K562 (cell line): ENCODE results near the gene SLC30A3. TPM values are rescaled to one million over a fixed set of nuclear protein-coding genes. Genes with fewer than 3 reads are reported as not detected.

Experiments
- ARNT ChIP-seq, 2 experiments: fragments of 450-650 bp; IDR thresholded peaks; 2 replicates each; pipeline ENCODE4 v1.6.1; 2016; ENCODE audit warnings: mild to moderate bottlenecking in 1 of 2
- ATF1 ChIP-seq, 2 experiments: fragments of 450-650 bp in 1 of 2; IDR thresholded peaks; 2 replicates each; pipeline ENCODE4 v1.6.1; 2016; ENCODE audit warnings: missing compliant biosample characterization in 1 of 2, missing genetic modification characterization in 1 of 2
- ATF3 ChIP-seq, 2 experiments: fragments of 450-650 bp in 1 of 2; sonication (generic) in 1 of 2; formaldehyde crosslinking in 1 of 2; IDR thresholded peaks in 1 of 2; conservative IDR thresholded peaks in 1 of 2; 2 replicates each; pipeline versions ENCODE4 v1.6.1 to v1.8.1; 2016 to 2023; ENCODE audit warnings: mild to moderate bottlenecking in 2 of 2, moderate library complexity in 2 of 2, inconsistent platforms in 1 of 2, missing genetic modification reagents in 1 of 2
- ATF7 ChIP-seq: fragments of 450-650 bp; IDR thresholded peaks from 2 replicates; pipeline ENCODE4 v1.7.1; 2014; ENCODE audit warnings: mild to moderate bottlenecking, moderate library complexity
- ELK3 ChIP-seq: fragments of 450-650 bp; formaldehyde crosslinking; IDR thresholded peaks from 2 replicates; pipeline ENCODE4 v1.4.0; 2020; ENCODE audit warnings: mild to moderate bottlenecking
- FOXK2 ChIP-seq, 2 experiments: fragments of 450-650 bp; IDR thresholded peaks in 1 of 2; conservative IDR thresholded peaks in 1 of 2; 2 replicates each; pipeline ENCODE4 v1.6.1; 2016; ENCODE audit warnings: low read depth in 2 of 2, mild to moderate bottlenecking in 1 of 2
- GABPB2 ChIP-seq: fragments of 250-450 bp; sonication (Bioruptor Pico); conservative IDR thresholded peaks from 2 replicates; pipeline ENCODE4 v1.5.1; 2021; ENCODE audit warnings: mild to moderate bottlenecking
- HIVEP1 ChIP-seq: fragments of 250-450 bp; sonication (Bioruptor Pico); IDR thresholded peaks from 2 replicates; pipeline ENCODE4 v1.4.0; 2020; ENCODE audit warnings: mild to moderate bottlenecking
- MED1 ChIP-seq: sonication (generic); formaldehyde crosslinking; IDR thresholded peaks from 2 replicates; pipeline ENCODE4 v1.8.1; 2023; ENCODE audit warnings: missing genetic modification reagents, borderline replicate concordance
- NFE2L1 ChIP-seq: fragments of 450-650 bp; IDR thresholded peaks from 2 replicates; pipeline ENCODE4 v1.6.1; 2016; ENCODE audit warnings: missing genetic modification characterization, low read depth, mild to moderate bottlenecking, missing compliant biosample characterization, moderate library complexity, borderline replicate concordance
- PATZ1 ChIP-seq: fragments of 250-450 bp; sonication (Bioruptor Pico); IDR thresholded peaks from 2 replicates; pipeline ENCODE4 v1.5.0; 2020; ENCODE audit warnings: mild to moderate bottlenecking, borderline replicate concordance
- PCBP1 ChIP-seq: fragments of 200-400 bp; formaldehyde crosslinking; IDR thresholded peaks from 2 replicates; pipeline ENCODE4 v1.6.1; 2018; ENCODE audit warnings: mild to moderate bottlenecking, low read depth, low read length; ENCODE audit not compliant: poor library complexity, severe bottlenecking
- PRPF4 ChIP-seq: fragments of 200-400 bp; formaldehyde crosslinking; IDR thresholded peaks from one replicate; pipeline ENCODE4 v1.6.1; 2017; ENCODE audit warnings: low read length, low read depth, mild to moderate bottlenecking; ENCODE audit not compliant: insufficient read depth, poor library complexity, severe bottlenecking
- PURB ChIP-seq: sonication (generic); formaldehyde crosslinking; IDR thresholded peaks from 2 replicates; pipeline ENCODE4 v1.9.0; 2021; ENCODE audit warnings: low read depth, mild to moderate bottlenecking, missing genetic modification reagents
- RCOR1 ChIP-seq, 2 experiments: IDR thresholded peaks; 2 replicates each; pipeline ENCODE4 v1.6.1; 2012; ENCODE audit warnings: low read depth in 2 of 2, low read length in 2 of 2, borderline replicate concordance in 1 of 2, improper control_type of control experiment in 1 of 2
- SMC3 ChIP-seq: conservative IDR thresholded peaks from 2 replicates; pipeline ENCODE4 v1.6.1; 2011; ENCODE audit warnings: low read depth, low read length, improper control_type of control experiment; ENCODE audit not compliant: insufficient read depth
- SP2 ChIP-seq: IDR thresholded peaks from 2 replicates; pipeline ENCODE4 v1.6.1; 2011; ENCODE audit warnings: mild to moderate bottlenecking, low read depth, low read length, moderate library complexity; ENCODE audit not compliant: poor library complexity, severe bottlenecking; ENCODE audit errors: extremely low read depth
- SRSF7 ChIP-seq: fragments of 200-400 bp; formaldehyde crosslinking; optimal IDR thresholded peaks from 2 replicates; pipeline ENCODE3; 2017; ENCODE audit warnings: mild to moderate bottlenecking, low read depth, low read length
- TCF7 ChIP-seq: sonication (generic); IDR thresholded peaks from 2 replicates; pipeline ENCODE4 v1.6.1; 2016; ENCODE audit warnings: antibody characterized with exemption, borderline replicate concordance
- TSC22D4 ChIP-seq: fragments of 450-650 bp; IDR thresholded peaks from 2 replicates; pipeline ENCODE4 v1.6.1; 2016; ENCODE audit warnings: missing genetic modification characterization, missing biosample characterization, control low read depth
- ZC3H11A ChIP-seq: IDR thresholded peaks from 2 replicates; pipeline ENCODE4 v1.6.1; 2012; ENCODE audit warnings: low read depth, low read length, improper control_type of control experiment
- polyA plus RNA-seq, 8 experiments: library from polyadenylated mRNA; depleted of rRNA in 4 of 8; stranded (reverse) in 5 of 8; unstranded in 3 of 8; fragments of >200 nt; fragmentation: Nextera tagmentation in 2 of 8; fragmentation: Illumina TruSeq in 1 of 8; extraction: Ambion mirVana in 2 of 8; extraction: Trizol in 1 of 8; gene quantifications; 2 replicates each; pipeline versions ENCODE4 v1.2.1 to v1.2.3, GENCODE V29; 2011 to 2014; ENCODE audit warnings: inconsistent platforms in 1 of 8, missing spikeins in 1 of 8
- total RNA-seq, 7 experiments: library from RNA; depleted of rRNA in 6 of 7; stranded (reverse); fragments of >200 nt in 6 of 7; fragmentation: Illumina TruSeq in 2 of 7; extraction: Trizol in 2 of 7; gene quantifications; 2 replicates each; pipeline versions ENCODE4 v1.2.1 to v1.2.3, GENCODE V29; 2011 to 2021; ENCODE audit warnings: low replicate concordance in 1 of 7

Gene SLC30A3
- total and polyA plus RNA-seq, 9 of the 15 experiments (the other 6 are each of a cell fraction or from before 2014, with no cell fraction given): 0.03 to 2.7 (median 0.89) TPM; not detected in 1

DNA sequence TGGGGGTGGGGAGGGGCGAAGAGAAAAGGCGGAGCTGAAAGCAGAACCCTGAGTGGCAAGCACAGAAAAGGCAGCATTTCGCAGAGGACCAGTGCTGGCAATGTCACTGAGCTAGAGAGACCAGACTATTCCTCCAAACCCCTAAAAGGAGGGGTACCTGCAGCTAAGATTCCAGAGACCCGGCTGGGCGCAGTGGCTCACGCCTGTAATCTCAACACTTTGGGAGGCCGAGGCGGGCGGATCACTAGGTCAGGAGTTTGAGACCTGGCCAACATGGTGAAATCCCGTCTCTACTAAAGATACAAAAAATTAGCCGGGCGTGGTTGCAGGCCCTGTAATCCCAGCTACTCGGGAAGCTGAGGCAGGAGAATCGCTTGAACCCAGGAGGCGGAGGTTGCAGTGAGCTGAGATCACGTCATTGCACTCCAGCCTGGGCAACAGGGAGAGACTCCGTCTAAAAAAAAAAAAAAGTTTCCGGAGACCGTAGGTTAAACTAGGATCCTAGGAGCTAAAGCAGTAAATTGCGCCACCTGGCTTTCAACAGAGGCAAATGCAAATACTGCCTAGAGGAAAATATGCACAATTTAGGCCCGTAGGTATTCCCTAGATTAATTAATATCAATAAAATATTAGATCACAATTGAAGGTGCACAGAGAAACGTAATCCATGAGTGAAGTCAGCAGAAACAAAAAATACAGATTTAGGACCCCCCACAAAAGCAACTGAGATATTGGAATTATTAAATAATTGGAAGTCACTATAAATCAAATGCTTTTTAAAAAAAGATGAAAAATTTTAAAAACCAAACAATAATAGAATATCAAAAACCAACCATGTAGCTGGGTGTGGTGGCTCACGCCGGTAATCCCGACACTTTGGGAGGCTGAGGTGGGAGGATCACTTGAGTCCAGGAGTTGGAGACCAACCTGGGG is 40.5 kb upstream of the SLC30A3 start (continued):
- peak; percentile 73; the same call in 1 of the 2 replicates for TF ChIP-seq SMC3
- TF ChIP-seq SRSF7: no peak
- peak; percentile 93 for TF ChIP-seq ATF7
- no peak for TF ChIP-seq TSC22D4 (tag)
- TF ChIP-seq PURB: no peak
- TF ChIP-seq ELK3 (CRISPR knock-in tag): no peak
- no peak for TF ChIP-seq GABPB2 (CRISPR knock-in tag)
- TF ChIP-seq SP2: no peak
- peak in 1 of 2 experiments; percentile 76; a peak in 1 of 4 replicates for TF ChIP-seq ARNT (IDR thresholded peaks at IDR 0.05)
- no peak for TF ChIP-seq PRPF4
- TF ChIP-seq HIVEP1 (CRISPR knock-in tag): no peak
- peak in 1 of 2 experiments; percentile 37; a peak in 1 of 4 replicates for TF ChIP-seq RCOR1 (IDR thresholded peaks at IDR 0.05; ENCODE audit: borderline replicate concordance in 1 of 2, low read depth in 2 of 2, low read length in 2 of 2)
- no peak for TF ChIP-seq PATZ1 (CRISPR knock-in tag)
- TF ChIP-seq FOXK2 (conservative IDR thresholded peaks at IDR 0.05 in 1 of 2, IDR thresholded peaks at IDR 0.05 in 1 of 2; ENCODE audit: low read depth in 2 of 2): peak; percentile 46 to 61; a peak in 2 of 4 replicates
- TF ChIP-seq TCF7: no peak
- no peak for TF ChIP-seq NFE2L1 (tag)
- TF ChIP-seq ZC3H11A: 0 out of 2 replicates have a peak, but pooled peaks have one; percentile 37
- TF ChIP-seq ATF1 (CRISPR knock-in tag; IDR thresholded peaks at IDR 0.05): no peak
- TF ChIP-seq ATF1 (tag; IDR thresholded peaks at IDR 0.05): peak; percentile 71
- no peak for TF ChIP-seq PCBP1
- peak; percentile 58; the same call in 1 of the 2 replicates for TF ChIP-seq ATF3 (IDR thresholded peaks at IDR 0.05)
- TF ChIP-seq ATF3 (CRISPR knock-in tag; conservative IDR thresholded peaks at IDR 0.05): no peak
- TF ChIP-seq MED1 (CRISPR knock-in tag): no peak
